Nephron progenitor cell (in vitro differentiated cells): ENCODE results near the gene MRPS18A.

Source experiments
- DNase-seq: peaks from one replicate; pipeline ENCODE4 v3.0.0; 2021
- H3K27ac Mint-ChIP-seq: 2 replicates; pipeline ENCODE4 v1.8.0; 2021; ENCODE audit warnings: mild to moderate bottlenecking, moderate library complexity, mixed read lengths
- H3K27me3 Mint-ChIP-seq: 2 replicates; pipeline ENCODE4 v1.8.0; 2021; ENCODE audit warnings: mild to moderate bottlenecking, low read depth, mixed read lengths; ENCODE audit not compliant: poor library complexity
- H3K36me3 Mint-ChIP-seq: 2 replicates; pipeline ENCODE4 v1.8.0; 2021; ENCODE audit warnings: low read depth, mixed read lengths
- H3K4me1 Mint-ChIP-seq: 2 replicates; pipeline ENCODE4 v1.8.0; 2021; ENCODE audit warnings: mixed read lengths
- H3K4me3 Mint-ChIP-seq: 2 replicates; pipeline ENCODE4 v1.8.0; 2021; ENCODE audit warnings: mild to moderate bottlenecking, moderate library complexity, mixed read lengths
- H3K9me3 Mint-ChIP-seq: 2 replicates; pipeline ENCODE4 v1.8.0; 2021; ENCODE audit warnings: mild to moderate bottlenecking, moderate library complexity, mixed read lengths
- TF ChIP-seq, protein P1 (sequence below): fragments of 200-600 bp; sonication (generic); IDR thresholded peaks from 2 replicates; pipeline ENCODE4 v1.5.0; 2021; ENCODE audit warnings: antibody characterized with exemption

The MRPS18A gene

DNA sequence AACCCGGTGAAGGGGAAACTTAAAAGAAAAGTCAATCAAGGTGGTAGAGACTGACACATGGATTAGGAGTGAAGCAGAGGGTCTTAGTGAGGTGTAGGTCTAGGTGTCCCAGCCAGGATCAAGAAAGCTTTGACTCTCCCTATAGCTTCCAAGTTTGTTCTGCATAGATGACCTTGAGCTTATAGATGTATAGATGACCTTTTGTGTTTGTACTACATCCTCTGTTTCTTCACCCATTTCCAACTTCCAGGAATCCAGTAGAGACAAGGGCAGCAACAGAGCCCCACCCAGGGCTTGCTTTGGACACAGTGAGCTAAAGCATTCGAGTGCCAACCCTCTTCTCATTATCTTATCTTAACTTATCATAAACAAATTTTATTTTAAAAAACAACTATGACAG, 1.8 kb upstream of the MRPS18A start:
- Mint-ChIP-seq H3K27ac (no peak overlapping the region), H3K9me3 (no peaks in the 10 kb centered on the region), H3K36me3 (peaks cover 6% of the 10 kb centered on the region), H3K4me1 (peaks cover 36% of the 10 kb centered on the region), H3K27me3 (peaks cover 36% of the 10 kb centered on the region), H3K4me3 (no peak overlapping the region)
- no peak for DNase-seq
- TF ChIP-seq, protein P1, sequence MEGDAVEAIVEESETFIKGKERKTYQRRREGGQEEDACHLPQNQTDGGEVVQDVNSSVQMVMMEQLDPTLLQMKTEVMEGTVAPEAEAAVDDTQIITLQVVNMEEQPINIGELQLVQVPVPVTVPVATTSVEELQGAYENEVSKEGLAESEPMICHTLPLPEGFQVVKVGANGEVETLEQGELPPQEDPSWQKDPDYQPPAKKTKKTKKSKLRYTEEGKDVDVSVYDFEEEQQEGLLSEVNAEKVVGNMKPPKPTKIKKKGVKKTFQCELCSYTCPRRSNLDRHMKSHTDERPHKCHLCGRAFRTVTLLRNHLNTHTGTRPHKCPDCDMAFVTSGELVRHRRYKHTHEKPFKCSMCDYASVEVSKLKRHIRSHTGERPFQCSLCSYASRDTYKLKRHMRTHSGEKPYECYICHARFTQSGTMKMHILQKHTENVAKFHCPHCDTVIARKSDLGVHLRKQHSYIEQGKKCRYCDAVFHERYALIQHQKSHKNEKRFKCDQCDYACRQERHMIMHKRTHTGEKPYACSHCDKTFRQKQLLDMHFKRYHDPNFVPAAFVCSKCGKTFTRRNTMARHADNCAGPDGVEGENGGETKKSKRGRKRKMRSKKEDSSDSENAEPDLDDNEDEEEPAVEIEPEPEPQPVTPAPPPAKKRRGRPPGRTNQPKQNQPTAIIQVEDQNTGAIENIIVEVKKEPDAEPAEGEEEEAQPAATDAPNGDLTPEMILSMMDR, result no peak

DNA sequence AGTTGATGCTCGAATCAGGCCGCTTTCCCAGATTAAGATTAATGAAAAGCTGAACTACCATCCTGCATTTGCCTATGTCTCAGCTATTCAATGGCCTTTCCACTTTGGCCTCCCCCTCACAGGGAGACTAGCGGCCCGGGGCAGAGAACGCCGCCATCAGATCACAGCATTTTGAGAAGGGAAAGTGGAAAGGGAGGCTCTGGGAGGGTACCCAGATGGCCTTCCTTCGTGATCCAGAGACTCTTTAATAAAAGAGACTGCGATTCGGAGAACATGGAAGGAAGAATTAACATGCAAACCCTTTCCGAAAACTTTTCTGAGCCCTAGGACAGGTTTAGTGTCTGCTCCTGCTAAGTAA, 533 bp downstream of the MRPS18A start:
- Mint-ChIP-seq H3K9me3 (no peaks in the 10 kb centered on the region), H3K4me3 (peak overlapping the region; percentile 96), H3K27me3 (peaks cover 21% of the 10 kb centered on the region), H3K36me3 (peaks cover 10% of the 10 kb centered on the region), H3K27ac (peak overlapping the region; percentile 78), H3K4me1 (peaks cover 59% of the 10 kb centered on the region)
- TF ChIP-seq, protein P1, result no peak
- DNase-seq, result no peak

DNA sequence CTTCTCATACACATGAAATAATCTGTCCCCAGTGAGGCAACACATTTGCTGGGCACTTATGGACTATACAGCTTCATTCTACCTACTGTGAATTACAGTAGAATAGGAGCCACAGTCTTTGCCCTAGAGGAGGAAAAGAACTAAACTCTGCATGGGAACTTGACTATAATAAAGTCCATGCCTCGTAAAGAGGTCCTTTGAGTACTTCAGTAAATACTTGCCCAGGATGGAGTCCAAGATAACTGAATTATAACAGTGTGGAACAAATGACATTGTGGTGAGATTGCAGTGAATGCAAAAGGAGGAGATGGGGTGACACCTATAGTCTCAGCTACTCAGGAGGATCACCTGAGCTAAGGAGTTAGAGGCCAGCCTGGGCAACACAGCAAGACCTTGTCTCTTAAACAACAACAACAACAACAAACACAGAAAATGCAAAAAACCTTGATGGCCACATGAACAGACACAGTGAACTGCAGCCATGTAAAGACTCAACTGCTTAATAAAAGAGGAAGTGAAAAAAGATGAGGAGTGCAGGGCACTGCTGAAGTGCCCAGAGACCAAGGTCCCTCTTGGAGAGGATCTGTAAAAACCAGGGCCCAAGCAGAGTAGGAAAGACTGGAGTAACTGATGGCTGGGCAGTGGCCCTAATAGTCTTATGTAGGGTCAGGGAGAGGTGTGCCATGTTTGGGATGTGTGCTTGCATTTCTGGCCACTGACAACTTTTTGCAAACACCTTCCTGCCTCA, 3.7 kb downstream of the MRPS18A start:
- Mint-ChIP-seq H3K4me1 (peaks cover 90% of the 10 kb centered on the region), H3K9me3 (no peaks in the 10 kb centered on the region), H3K4me3 (no peak overlapping the region), H3K36me3 (peaks cover 27% of the 10 kb centered on the region), H3K27ac (peak overlapping the region; percentile 47), H3K27me3 (peaks cover 3% of the 10 kb centered on the region)
- no peak for DNase-seq
- TF ChIP-seq, protein P1, result no peak

DNA sequence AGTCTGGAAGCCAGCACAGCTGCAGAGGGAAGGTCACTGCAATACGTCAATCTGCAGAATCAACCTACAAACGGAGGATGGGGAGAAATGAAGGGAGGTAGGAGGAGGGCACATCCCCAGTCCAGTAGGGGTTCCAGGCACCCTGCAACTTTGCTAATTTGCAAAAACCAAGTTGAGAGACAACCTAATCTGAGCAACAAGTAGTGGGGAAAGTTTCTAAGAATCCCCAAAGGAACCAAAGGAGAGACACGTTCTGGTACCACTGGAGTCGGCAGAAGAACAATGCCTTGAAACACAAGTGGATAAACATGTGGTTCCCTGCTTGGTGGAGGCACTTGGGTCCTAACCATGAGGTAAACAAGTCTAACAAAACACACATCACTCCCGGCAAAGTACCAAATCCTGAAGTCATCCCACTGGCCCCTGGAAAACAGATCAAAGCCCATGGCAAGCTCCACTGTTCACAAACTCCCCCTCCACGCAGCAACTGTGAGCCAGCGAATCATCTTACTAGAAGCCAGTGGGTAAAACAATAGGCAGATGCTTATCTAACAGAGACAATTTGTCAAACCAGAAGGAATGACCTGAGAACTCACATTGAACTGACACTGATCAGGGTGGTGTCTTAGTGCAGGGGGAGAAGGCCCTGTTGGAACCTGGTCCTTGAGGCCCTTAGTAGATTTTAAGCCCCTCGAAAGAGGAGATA, 4.7 kb downstream of the MRPS18A start:
- no peaks in the 10 kb centered on the region for H3K27me3 Mint-ChIP-seq
- no peak for DNase-seq
- H3K9me3 Mint-ChIP-seq, result no peaks in the 10 kb centered on the region
- peaks cover 84% of the 10 kb centered on the region for H3K4me1 Mint-ChIP-seq
- TF ChIP-seq, protein P1, result no peak
- peak overlapping the region; percentile 91 for H3K27ac Mint-ChIP-seq
- H3K4me3 Mint-ChIP-seq, result peak overlapping the region; percentile 72
- peaks cover 34% of the 10 kb centered on the region for H3K36me3 Mint-ChIP-seq

DNA sequence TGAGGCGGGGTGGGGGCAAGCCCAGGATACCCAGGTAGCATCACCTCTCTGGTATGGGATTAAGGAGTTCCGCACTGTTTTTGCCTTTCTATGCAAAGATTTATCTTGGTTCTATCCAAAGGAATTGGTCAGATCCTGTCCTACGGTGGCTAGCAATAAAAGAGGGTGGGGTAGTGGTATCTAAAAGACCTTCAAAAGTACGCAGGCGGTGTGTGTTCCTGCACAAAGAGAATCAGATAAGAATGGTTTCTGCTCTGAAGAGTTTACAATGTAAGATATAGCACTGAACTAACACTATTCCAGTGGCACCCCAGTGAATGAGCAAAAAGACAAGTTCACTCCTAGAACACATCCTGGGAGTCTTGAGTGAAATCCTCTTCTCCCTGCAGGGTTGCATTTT, 6.3 kb downstream of the MRPS18A start:
- Mint-ChIP-seq H3K27me3 (no peaks in the 10 kb centered on the region), H3K4me3 (no peak overlapping the region), H3K4me1 (peaks cover 71% of the 10 kb centered on the region), H3K36me3 (peaks cover 34% of the 10 kb centered on the region), H3K27ac (peak overlapping the region; percentile 82), H3K9me3 (no peaks in the 10 kb centered on the region)
- no peak for DNase-seq
- TF ChIP-seq, protein P1, result no peak
